Medulla oblongata (tissue), 1 donor: ENCODE results near the gene CFAP97.
"Not testable (repeated sequence)": the region's sequence is repeated elsewhere in the genome, so short reads cannot be mapped to it uniquely, and the experiment has no call there.

Source experiments
- DNase-seq: peaks from one replicate; pipeline ENCODE4 v3.0.0-alpha.2; 2015; ENCODE audit errors: extremely low spot score

Gene CFAP97

GRCh38 chr4:185203486-185204237, at the start of gene CFAP97:
Gene CFAP97, minus strand, starts transcription at chr4:185204000. Its CDS starts 12,804 bp downstream, at chr4:185191196.
- peak; percentile 89 for DNase-seq

- no peak for DNase-seq
Observed at GRCh38 chr4:185249105-185249504, 45.3 kb upstream of the CFAP97 start.

GRCh38 chr4:185248393-185249039, 44.7 kb upstream of the CFAP97 start:
- no peak for DNase-seq

- no peak for DNase-seq
Observed at GRCh38 chr4:185247151-185247550, 43.4 kb upstream of the CFAP97 start.

GRCh38 chr4:185246453-185246852, 42.7 kb upstream of the CFAP97 start:
- DNase-seq, result no peak

- no peak for DNase-seq
Observed at GRCh38 chr4:185244763-185245162, 41.0 kb upstream of the CFAP97 start.

- no peak for DNase-seq
Observed at GRCh38 chr4:185243879-185244278, 40.1 kb upstream of the CFAP97 start.

- DNase-seq, result no peak
Observed at GRCh38 chr4:185242749-185243533, 39.1 kb upstream of the CFAP97 start.

- DNase-seq, result not testable (repeated sequence)
Observed at GRCh38 chr4:185240486-185240885, 36.7 kb upstream of the CFAP97 start.

- no peak for DNase-seq
Observed at GRCh38 chr4:185238750-185239149, 35.0 kb upstream of the CFAP97 start.

- no peak for DNase-seq
Observed at GRCh38 chr4:185238215-185238681, 34.4 kb upstream of the CFAP97 start.

- no peak for DNase-seq
Observed at GRCh38 chr4:185237175-185237574, 33.4 kb upstream of the CFAP97 start.

- DNase-seq, result no peak
Observed at GRCh38 chr4:185235843-185236503, 32.2 kb upstream of the CFAP97 start.

- no peak for DNase-seq
Observed at GRCh38 chr4:185235119-185235842, 31.5 kb upstream of the CFAP97 start.

- DNase-seq, result no peak
Observed at GRCh38 chr4:185232370-185232769, 28.6 kb upstream of the CFAP97 start.

GRCh38 chr4:185229021-185229818, 25.4 kb upstream of the CFAP97 start:
- DNase-seq, result no peak

GRCh38 chr4:185227713-185228278, 24.0 kb upstream of the CFAP97 start:
- DNase-seq, result no peak

GRCh38 chr4:185227131-185227551, 23.3 kb upstream of the CFAP97 start:
- peak; percentile 56 for DNase-seq

GRCh38 chr4:185225940-185226339, 22.1 kb upstream of the CFAP97 start:
- no peak for DNase-seq

- DNase-seq, result no peak
Observed at GRCh38 chr4:185224597-185224996, 20.8 kb upstream of the CFAP97 start.
